ENCODE results near the gene DNAH10.

DNAH10 gene

DNA sequence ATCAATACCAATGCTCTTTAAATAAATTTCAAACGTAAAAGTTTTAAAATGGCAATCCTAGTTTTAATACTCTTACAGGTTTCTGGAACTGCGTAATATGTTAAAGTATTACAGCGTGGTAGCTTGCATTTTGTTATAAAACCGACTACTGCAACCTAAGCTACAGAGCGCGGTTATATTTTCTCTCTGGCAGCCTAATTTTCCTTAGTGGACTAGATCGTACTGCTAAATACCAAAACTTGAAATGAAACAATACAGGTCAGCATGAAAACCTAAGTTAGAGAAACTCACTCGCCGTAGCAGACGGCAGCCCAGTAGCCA lies 209.3 kb downstream of the DNAH10 start:
- Histone ChIP-seq H2AFZ (ENCODE audit: low read length) (peak overlapping the region; percentile 70), H3K4me2 (ENCODE audit: insufficient read depth, low read length, poor library complexity, severe bottlenecking) (peak overlapping the region; percentile 78), H3K23ac (ENCODE audit: low read depth, low read length, poor library complexity) (peak overlapping the region; percentile 2), H2AK5ac (ENCODE audit: low read depth, low read length) (no peak overlapping the region), H3K79me1 (ENCODE audit: low read depth, low read length) (peaks cover 3% of the 10 kb centered on the region), H3K4me3 (ENCODE audit: low read length in 2 of 2) (peak overlapping the region; percentile 64 to 92), H3K4me1 (ENCODE audit: control insufficient read depth in 2 of 2, insufficient read depth in 1 of 2, low read depth in 1 of 2, low read length in 2 of 2) (peaks cover 4 to 11% of the 10 kb centered on the region in 2 donors), H3K4ac (ENCODE audit: low read length) (no peak overlapping the region), H3K14ac (ENCODE audit: low read length) (no peak overlapping the region), H3K9ac (ENCODE audit: low read depth, low read length, poor library complexity) (peak overlapping the region; percentile 65), H3K9me3 (replicated peaks in 1 of 2; ENCODE audit: control insufficient read depth in 2 of 2, insufficient read depth in 1 of 2, low read depth in 1 of 2, low read length in 2 of 2) (no peaks in the 10 kb centered on the region), H4K91ac (ENCODE audit: low read depth, low read length, poor library complexity) (no peak overlapping the region), H2BK12ac (ENCODE audit: low read length) (no peak overlapping the region), H2BK5ac (ENCODE audit: low read length) (no peak overlapping the region), H2BK120ac (ENCODE audit: low read depth, low read length) (no peak overlapping the region), H3K18ac (ENCODE audit: low read length) (no peak overlapping the region), H3K36me3 (replicated peaks in 1 of 2; ENCODE audit: control insufficient read depth in 2 of 2, insufficient read depth in 2 of 2, low read length in 2 of 2) (peaks cover 3 to 34% of the 10 kb centered on the region in 2 donors), H3K27me3 (ENCODE audit: control insufficient read depth in 3 of 3, insufficient read depth in 3 of 3, low read depth in 1 of 3, low read length in 3 of 3) (peaks cover 0 to 6% (median 0%) of the 10 kb centered on the region in 3 experiments), H3K27ac (replicated peaks; ENCODE audit: low read length) (no peak overlapping the region), H2BK15ac (ENCODE audit: low read length) (no peak overlapping the region), H4K8ac (ENCODE audit: low read depth, low read length) (no peak overlapping the region)
- DNase-seq (ENCODE audit: low spot score) = peak; percentile 12
- no CpG with 5 or more reads among the region's 10 CpGs for WGBS, 2 donors (ENCODE audit: extremely low coverage in 2 of 2, insufficient read length in 2 of 2, insufficient replicate concordance in 1 of 2)

- peak overlapping the region; percentile 64 to 92 for H3K4me3 ChIP-seq (ENCODE audit: low read length in 2 of 2)
- no CpG with 5 or more reads among the region's 55 CpGs for WGBS, 2 donors (ENCODE audit: extremely low coverage in 2 of 2, insufficient read length in 2 of 2, insufficient replicate concordance in 1 of 2)
- peak overlapping the region; percentile 66 for H2BK5ac ChIP-seq (ENCODE audit: low read length)
- peak overlapping the region; percentile 96 for H3K18ac ChIP-seq (ENCODE audit: low read length)
- peak; percentile 49 for DNase-seq (ENCODE audit: low spot score)
- no peak overlapping the region for H3K14ac ChIP-seq (ENCODE audit: low read length)
- peak overlapping the region; percentile 65 for H3K9ac ChIP-seq (ENCODE audit: low read depth, low read length, poor library complexity)
- H4K91ac ChIP-seq (ENCODE audit: low read depth, low read length, poor library complexity) = no peak overlapping the region
- peak overlapping the region; percentile 70 for H2AFZ ChIP-seq (ENCODE audit: low read length)
- H3K4me2 ChIP-seq (ENCODE audit: insufficient read depth, low read length, poor library complexity, severe bottlenecking) = peak overlapping the region; percentile 78
- H3K79me1 ChIP-seq (ENCODE audit: low read depth, low read length) = peaks cover 4% of the 10 kb centered on the region
- H2BK120ac ChIP-seq (ENCODE audit: low read depth, low read length) = no peak overlapping the region
- H3K23ac ChIP-seq (ENCODE audit: low read depth, low read length, poor library complexity) = peak overlapping the region; percentile 2
- no peaks in the 10 kb centered on the region for H3K9me3 ChIP-seq (replicated peaks in 1 of 2; ENCODE audit: control insufficient read depth in 2 of 2, insufficient read depth in 1 of 2, low read depth in 1 of 2, low read length in 2 of 2)
- peaks cover 4 to 11% of the 10 kb centered on the region in 2 donors for H3K4me1 ChIP-seq (ENCODE audit: control insufficient read depth in 2 of 2, insufficient read depth in 1 of 2, low read depth in 1 of 2, low read length in 2 of 2)
- peak overlapping the region; percentile 81 for H2BK15ac ChIP-seq (ENCODE audit: low read length)
- H2BK12ac ChIP-seq (ENCODE audit: low read length) = no peak overlapping the region
- H3K27me3 ChIP-seq (ENCODE audit: control insufficient read depth in 3 of 3, insufficient read depth in 3 of 3, low read depth in 1 of 3, low read length in 3 of 3) = peaks cover 0 to 6% (median 0%) of the 10 kb centered on the region in 3 experiments
- H3K36me3 ChIP-seq (replicated peaks in 1 of 2; ENCODE audit: control insufficient read depth in 2 of 2, insufficient read depth in 2 of 2, low read length in 2 of 2) = peaks cover 5 to 39% of the 10 kb centered on the region in 2 donors
- H2AK5ac ChIP-seq (ENCODE audit: low read depth, low read length) = no peak overlapping the region
- H3K4ac ChIP-seq (ENCODE audit: low read length) = no peak overlapping the region
- peak overlapping the region; percentile 75 for H3K27ac ChIP-seq (replicated peaks; ENCODE audit: low read length)
- H4K8ac ChIP-seq (ENCODE audit: low read depth, low read length) = no peak overlapping the region
Measured at GRCh38 chr12:123971770-123972456, 209.8 kb downstream of the DNAH10 start.

GRCh38 chr12:123972457-123973401 lies 210.6 kb downstream of the DNAH10 start, which contains the start of the genes CCDC92 and ZNF664:
Gene CCDC92, minus strand, starts transcription at chr12:123972831. Its CDS starts 28,526 bp downstream, at chr12:123944305.
Gene ZNF664, plus strand, starts transcription at chr12:123973215. Its CDS starts 38,930 bp downstream, at chr12:124012145.
- Histone ChIP-seq H3K9ac (ENCODE audit: low read depth, low read length, poor library complexity) (peak within 1 kb of the TSS; percentile 75), H2BK12ac (ENCODE audit: low read length) (peak within 1 kb of the TSS; percentile 41), H3K14ac (ENCODE audit: low read length) (peak within 1 kb of the TSS; percentile 89), H3K23ac (ENCODE audit: low read depth, low read length, poor library complexity) (peak within 1 kb of the TSS; percentile 85), H3K18ac (ENCODE audit: low read length) (peak within 1 kb of the TSS; percentile 96), H3K27ac (replicated peaks; ENCODE audit: low read length) (peak within 1 kb of the TSS; percentile 87), H2AFZ (ENCODE audit: low read length) (peak within 1 kb of the TSS; percentile 88), H3K36me3 (replicated peaks in 1 of 2; ENCODE audit: control insufficient read depth in 2 of 2, insufficient read depth in 2 of 2, low read length in 2 of 2) (peaks cover 8 to 41% of the 10 kb centered on the region in 2 donors), H3K4me3 (ENCODE audit: low read length in 2 of 2) (peak within 1 kb of the TSS; percentile 64 to 95), H3K9me3 (replicated peaks in 1 of 2; ENCODE audit: control insufficient read depth in 2 of 2, insufficient read depth in 1 of 2, low read depth in 1 of 2, low read length in 2 of 2) (no peaks in the 10 kb centered on the region), H2BK15ac (ENCODE audit: low read length) (peak within 1 kb of the TSS; percentile 81), H2AK5ac (ENCODE audit: low read depth, low read length) (peak within 1 kb of the TSS; percentile 81), H3K4me2 (ENCODE audit: insufficient read depth, low read length, poor library complexity, severe bottlenecking) (peak within 1 kb of the TSS; percentile 78), H3K4ac (ENCODE audit: low read length) (no peak within 1 kb of the TSS), H2BK120ac (ENCODE audit: low read depth, low read length) (peak within 1 kb of the TSS; percentile 94), H3K4me1 (ENCODE audit: control insufficient read depth in 2 of 2, insufficient read depth in 1 of 2, low read depth in 1 of 2, low read length in 2 of 2) (peaks cover 4 to 11% of the 10 kb centered on the region in 2 donors), H3K79me1 (ENCODE audit: low read depth, low read length) (peaks cover 4% of the 10 kb centered on the region), H3K27me3 (ENCODE audit: control insufficient read depth in 3 of 3, insufficient read depth in 3 of 3, low read depth in 1 of 3, low read length in 3 of 3) (peaks cover 0 to 6% (median 0%) of the 10 kb centered on the region in 3 experiments), H4K91ac (ENCODE audit: low read depth, low read length, poor library complexity) (no peak within 1 kb of the TSS), H2BK5ac (ENCODE audit: low read length) (peak within 1 kb of the TSS; percentile 93), H4K8ac (ENCODE audit: low read depth, low read length) (no peak within 1 kb of the TSS)
- WGBS, 2 donors (ENCODE audit: extremely low coverage in 2 of 2, insufficient read length in 2 of 2, insufficient replicate concordance in 1 of 2) = no CpG with 5 or more reads among the region's 138 CpGs
- DNase-seq (ENCODE audit: low spot score) = peak; percentile 95

Data from neuronal stem cell (in vitro differentiated cells).